Forelimb muscle (tissue), 1 donor: ENCODE results near the gene DSTN. TPM values are rescaled to one million over a fixed set of nuclear protein-coding genes. Genes with fewer than 3 reads are reported as not detected.

ENCODE experiments used
- DNase-seq: peaks from one replicate; pipeline ENCODE4 v3.0.0-alpha.2; 2013; ENCODE audit warnings: low read depth
- polyA plus RNA-seq: library from polyadenylated mRNA; unstranded; fragments of 120-200 nt; gene quantifications from one replicate; pipeline ENCODE4 v1.2.1, GENCODE V29; 2013; ENCODE audit not compliant: insufficient read length

Gene DSTN
- 248 TPM for polyA plus RNA-seq

- DNase-seq = no peak
Observed at GRCh38 chr20:17569616-17570346, at the start of gene DSTN. TSS of gene DSTN (plus strand) at chr20:17570075. CDS start at chr20:17570209, 134 bp downstream.

DNA sequence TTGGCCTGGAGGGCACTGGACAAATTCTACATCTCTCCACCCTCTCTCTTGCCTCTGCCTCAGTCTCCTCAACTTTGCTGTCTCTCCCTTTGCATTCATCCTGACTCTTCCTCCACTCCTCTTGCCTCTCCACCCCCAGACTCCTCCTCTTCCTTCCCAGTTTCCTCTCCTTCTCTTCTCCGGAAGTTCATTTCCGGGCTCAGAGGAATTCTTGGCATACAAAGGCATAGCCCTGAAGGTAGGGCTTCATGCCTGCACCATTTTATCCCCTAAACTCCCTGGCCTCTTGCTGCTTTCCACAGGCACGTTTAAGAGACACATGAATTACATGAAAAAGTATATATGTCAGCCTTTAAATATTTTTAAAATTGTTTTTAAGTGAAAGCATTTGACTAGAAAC lies 49.3 kb upstream of the DSTN start:
- no peak for DNase-seq

- DNase-seq = no peak
Observed at GRCh38 chr20:17522528-17522927, 47.3 kb upstream of the DSTN start.

GRCh38 chr20:17523326-17523725 lies 46.5 kb upstream of the DSTN start:
- no peak for DNase-seq

- DNase-seq = no peak
Observed at GRCh38 chr20:17524560-17524959, 45.3 kb upstream of the DSTN start.

- DNase-seq = no peak
Observed at GRCh38 chr20:17525132-17525531, 44.7 kb upstream of the DSTN start.

GRCh38 chr20:17525650-17526049 lies 44.2 kb upstream of the DSTN start:
- DNase-seq = no peak

- DNase-seq = no peak
Observed at GRCh38 chr20:17529586-17529985, 40.3 kb upstream of the DSTN start.

DNA sequence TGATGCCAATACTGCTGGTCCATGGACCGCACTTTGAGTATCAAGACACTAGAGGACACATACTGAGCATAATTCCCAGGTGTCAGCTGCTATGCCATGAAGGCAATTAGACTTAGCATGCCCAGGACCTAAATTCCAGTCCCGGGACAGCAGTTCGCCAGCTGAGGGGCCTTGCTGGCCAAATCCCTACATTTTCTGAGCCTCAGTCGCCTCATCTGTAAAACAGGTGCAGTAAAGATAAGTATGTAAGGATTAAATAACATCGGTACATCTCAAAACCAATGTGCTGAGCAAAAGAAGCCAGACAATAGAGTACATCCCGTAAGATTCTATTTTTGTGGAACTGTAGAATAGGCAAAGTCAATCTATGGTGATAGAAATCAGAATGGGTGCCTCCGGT lies 39.7 kb upstream of the DSTN start:
- DNase-seq = no peak

GRCh38 chr20:17530716-17531664 lies 38.9 kb upstream of the DSTN start, which contains the start of gene BFSP1:
TSS of gene BFSP1 (minus strand) at chr20:17531379. CDS start at chr20:17531329, 50 bp downstream.
- peak; percentile 17 for DNase-seq

GRCh38 chr20:17531665-17532025 lies 38.2 kb upstream of the DSTN start:
- no peak for DNase-seq

DNA sequence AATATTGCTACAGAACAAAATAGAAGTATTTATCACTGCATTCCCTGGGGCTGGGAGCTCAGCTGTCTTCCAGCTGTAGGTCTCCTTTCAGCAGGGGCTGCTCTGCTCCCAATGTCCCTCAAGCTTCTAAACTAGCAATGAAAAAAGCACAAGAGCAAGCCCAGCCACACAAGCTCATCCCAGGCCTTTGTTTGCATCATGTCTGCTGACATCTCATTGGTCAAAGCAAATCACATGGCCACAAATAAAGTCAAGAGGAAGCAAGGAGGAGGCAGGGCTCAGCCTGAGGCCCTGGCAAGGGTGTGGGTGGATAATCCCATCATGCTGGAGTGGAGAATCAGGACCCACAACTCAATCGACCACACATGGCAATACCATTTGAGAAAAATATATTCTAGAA lies 36.5 kb upstream of the DSTN start:
- DNase-seq = no peak

DNA sequence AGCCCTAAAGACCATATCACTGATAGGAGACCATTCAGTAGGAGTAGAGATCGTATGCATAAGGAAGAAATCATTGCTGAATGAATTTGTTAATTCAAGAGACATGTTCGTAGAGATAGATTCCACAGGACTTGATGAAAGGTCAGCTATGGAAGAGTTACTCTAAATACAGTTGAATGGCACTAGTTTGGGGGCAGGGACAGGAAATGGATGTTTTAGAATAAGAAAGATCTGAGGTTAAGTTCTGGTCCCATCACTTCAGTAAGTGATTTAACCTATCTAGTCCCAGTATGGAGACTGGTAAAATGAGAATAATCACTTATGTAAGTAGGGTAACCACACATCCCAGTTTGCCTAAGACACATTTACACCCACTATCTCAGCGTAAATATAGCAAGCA lies 35.8 kb upstream of the DSTN start:
- no peak for DNase-seq

GRCh38 chr20:17536944-17537444 lies 32.9 kb upstream of the DSTN start:
- no peak for DNase-seq

- DNase-seq = no peak
Observed at GRCh38 chr20:17537959-17538358, 31.9 kb upstream of the DSTN start.

DNA sequence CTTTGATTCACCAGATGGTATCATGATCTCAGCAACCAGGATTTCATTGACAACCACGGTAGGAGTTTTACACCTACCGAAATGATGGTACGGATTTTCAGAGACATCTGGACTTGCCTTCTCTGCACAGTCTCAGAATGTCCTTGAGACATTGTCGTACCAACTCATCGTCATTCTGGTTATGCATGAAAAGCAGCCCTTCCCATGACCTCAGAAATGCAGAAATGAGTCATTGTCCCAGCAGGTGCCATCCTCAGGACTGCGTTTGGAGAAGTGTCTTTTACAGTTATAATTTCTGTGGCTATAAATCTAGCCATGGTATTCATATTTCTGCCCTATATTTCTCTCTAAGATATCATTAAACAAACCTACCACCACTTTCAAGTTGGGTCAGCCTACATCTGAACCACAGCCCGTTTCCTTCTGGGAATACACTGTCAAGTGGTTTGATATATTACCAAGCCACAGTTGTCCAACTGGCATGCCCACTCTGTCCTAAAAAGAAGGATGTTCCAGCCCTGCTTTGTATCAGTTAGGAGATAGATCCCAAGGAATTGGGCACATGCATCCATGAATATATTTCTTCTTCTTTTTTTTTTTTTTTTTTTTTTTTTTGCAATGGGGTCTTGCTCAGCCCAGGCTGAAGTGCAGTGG lies 31.2 kb upstream of the DSTN start:
- DNase-seq = no peak

GRCh38 chr20:17541596-17541995 lies 28.3 kb upstream of the DSTN start:
- no peak for DNase-seq

DNA sequence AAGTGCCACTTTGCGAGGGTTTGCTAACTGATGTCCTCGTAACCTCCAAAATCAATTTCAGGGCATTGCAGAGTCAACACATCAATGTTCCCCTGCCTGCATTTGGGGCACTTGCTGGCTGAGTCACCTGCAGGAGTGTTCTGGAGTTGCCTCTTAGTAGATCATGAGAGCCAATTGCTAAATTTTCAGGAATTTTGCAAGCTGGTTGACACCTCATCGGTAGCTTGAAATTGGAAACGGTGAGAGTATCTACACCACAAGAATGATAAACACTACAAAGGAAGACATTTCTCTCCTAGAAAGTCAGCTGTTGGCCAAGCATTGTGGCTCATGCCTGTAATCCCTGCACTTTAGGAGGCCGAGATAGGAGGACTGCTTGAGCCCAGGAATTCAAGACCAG lies 27.9 kb upstream of the DSTN start:
- no peak for DNase-seq

DNA sequence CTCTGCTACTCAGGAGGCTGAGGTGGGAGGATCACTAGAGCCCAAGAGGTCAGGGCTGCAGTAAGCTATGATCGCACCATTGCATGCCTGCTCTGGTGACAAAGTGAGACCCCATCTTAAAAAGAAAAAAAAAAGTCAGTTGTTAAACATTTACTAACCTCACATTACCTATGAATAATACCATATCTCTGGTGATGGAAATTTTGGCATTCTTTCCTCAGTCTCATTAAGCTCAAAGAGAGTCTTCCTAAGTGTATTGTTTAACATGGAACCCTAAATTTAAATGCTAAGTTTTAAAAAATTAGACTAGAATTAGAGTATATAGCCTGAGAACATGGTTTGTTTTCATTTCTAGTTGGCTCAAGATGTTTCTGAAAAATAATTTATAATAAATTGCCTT lies 27.4 kb upstream of the DSTN start:
- DNase-seq = no peak

GRCh38 chr20:17542993-17543412 lies 26.9 kb upstream of the DSTN start:
- DNase-seq = no peak

DNA sequence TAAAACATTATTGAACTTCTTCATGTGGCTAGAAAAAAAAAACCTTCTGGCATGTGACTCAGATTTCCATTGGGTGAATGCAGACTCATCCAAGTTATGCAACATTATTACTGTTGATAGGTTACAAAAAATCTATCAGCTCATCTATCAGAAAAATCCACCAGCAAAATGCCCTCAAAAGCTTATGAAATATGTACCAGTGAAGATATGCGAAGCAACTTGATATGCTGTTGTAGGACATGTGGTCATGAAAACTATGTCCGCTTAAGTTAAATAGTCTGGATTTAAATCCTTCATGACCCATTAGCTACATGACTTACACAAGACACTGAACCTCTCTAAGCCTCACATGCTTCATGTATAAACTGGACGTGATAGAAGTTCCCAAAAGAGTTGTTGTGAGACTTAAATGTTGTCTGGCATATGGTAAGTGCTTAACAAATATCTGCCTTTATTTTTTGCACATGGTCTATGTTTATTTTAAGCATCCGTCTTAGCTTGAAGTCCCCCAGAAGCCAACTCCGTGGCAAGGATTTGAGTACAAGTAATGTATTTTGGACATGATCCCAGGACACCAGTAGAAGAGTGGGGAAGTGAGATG lies 26.2 kb upstream of the DSTN start:
- peak; percentile 31 for DNase-seq

- DNase-seq = no peak
Observed at GRCh38 chr20:17545127-17545526, 24.7 kb upstream of the DSTN start.
